ENCODE data around the gene PRKAR1B.
A peak's percentile ranks its signal among the peaks of the same experiment; 100 is the strongest.

Gene PRKAR1B

GRCh38 chr7:739983-740942, 13.2 kb upstream of the PRKAR1B start:
- no peak for DNase-seq

- no peak for DNase-seq
Observed at GRCh38 chr7:739455-739982, 12.4 kb upstream of the PRKAR1B start.

- no peak for DNase-seq
Observed at GRCh38 chr7:738723-739454, 11.8 kb upstream of the PRKAR1B start.

- DNase-seq = no peak
Observed at GRCh38 chr7:738241-738640, 11.2 kb upstream of the PRKAR1B start.

- DNase-seq = no peak
Observed at GRCh38 chr7:734808-735207, 7.7 kb upstream of the PRKAR1B start.

GRCh38 chr7:734214-734613, 7.1 kb upstream of the PRKAR1B start:
- DNase-seq = no peak

GRCh38 chr7:732556-732955, 5.5 kb upstream of the PRKAR1B start:
- DNase-seq = no peak

GRCh38 chr7:732094-732541, 5.0 kb upstream of the PRKAR1B start:
- DNase-seq = peak in 1 of 2 donors; percentile 11

GRCh38 chr7:731440-732085, 4.5 kb upstream of the PRKAR1B start:
- DNase-seq = no peak

- DNase-seq = no peak
Observed at GRCh38 chr7:730501-731439, 3.7 kb upstream of the PRKAR1B start.

- no peak for DNase-seq
Observed at GRCh38 chr7:729140-730000, 2.3 kb upstream of the PRKAR1B start.

- no peak for DNase-seq
Observed at GRCh38 chr7:728602-729001, 1.5 kb upstream of the PRKAR1B start.

GRCh38 chr7:727806-728460, 852 bp upstream of the PRKAR1B start:
- DNase-seq = no peak

- DNase-seq = no peak
Observed at GRCh38 chr7:726854-727103, 302 bp downstream of the PRKAR1B start.

- peak; percentile 84 to 86 for DNase-seq
Observed at GRCh38 chr7:726084-726853, 812 bp downstream of the PRKAR1B start, which contains the start of gene DNAAF5. DNAAF5 (plus strand) TSS chr7:726699; CDS start chr7:726721, 22 bp downstream.

GRCh38 chr7:725223-726005, 1.7 kb downstream of the PRKAR1B start:
- DNase-seq = no peak

- DNase-seq = no peak
Observed at GRCh38 chr7:724298-724697, 2.8 kb downstream of the PRKAR1B start.

- no peak for DNase-seq
Observed at GRCh38 chr7:723541-723940, 3.5 kb downstream of the PRKAR1B start.
